DMS114 treated with DMSO at 0.1 percent for 48 hours (cell line): Measurements from ENCODE around the gene SH3TC2.

Experiments
- DNase-seq: peaks from one replicate; lab custom pipeline; 2025; ENCODE audit not compliant: unreplicated experiment; lab: John Stamatoyannopoulos, UW

The SH3TC2 gene

GRCh38 chr5:149002761-149003689 is 59.8 kb downstream of the SH3TC2 start:
- no peak for DNase-seq

GRCh38 chr5:149002053-149002452 is 60.8 kb downstream of the SH3TC2 start:
- DNase-seq: no peak

GRCh38 chr5:149001162-149001561 is 61.7 kb downstream of the SH3TC2 start:
- no peak for DNase-seq

GRCh38 chr5:148999741-149000140 is 63.1 kb downstream of the SH3TC2 start:
- no peak for DNase-seq

- DNase-seq: peak; percentile 6
These were observed 64.6 kb downstream of the SH3TC2 start for GRCh38 chr5:148998174-148998797.

GRCh38 chr5:148996270-148996669 is 66.6 kb downstream of the SH3TC2 start:
- no peak for DNase-seq

GRCh38 chr5:148995791-148996190 is 67.1 kb downstream of the SH3TC2 start:
- DNase-seq: no peak

GRCh38 chr5:148993283-148993936 is 69.5 kb downstream of the SH3TC2 start:
- no peak for DNase-seq

- DNase-seq: no peak
These were observed 70.6 kb downstream of the SH3TC2 start for GRCh38 chr5:148992265-148992664.

- no peak for DNase-seq
These were observed 71.3 kb downstream of the SH3TC2 start for GRCh38 chr5:148991566-148991965.

- no peak for DNase-seq
These were observed 72.0 kb downstream of the SH3TC2 start for GRCh38 chr5:148990817-148991216.

GRCh38 chr5:148989567-148989966 is 73.3 kb downstream of the SH3TC2 start:
- no peak for DNase-seq

GRCh38 chr5:148988328-148988727 is 74.5 kb downstream of the SH3TC2 start:
- no peak for DNase-seq

- no peak for DNase-seq
These were observed 76.2 kb downstream of the SH3TC2 start for GRCh38 chr5:148986636-148987035.

GRCh38 chr5:148984345-148984744 is 78.5 kb downstream of the SH3TC2 start:
- no peak for DNase-seq

GRCh38 chr5:148981353-148981752 is 81.5 kb downstream of the SH3TC2 start:
- DNase-seq: no peak

GRCh38 chr5:148980731-148981130 is 82.1 kb downstream of the SH3TC2 start:
- no peak for DNase-seq

- DNase-seq: no peak
These were observed 83.7 kb downstream of the SH3TC2 start for GRCh38 chr5:148979083-148979723.

GRCh38 chr5:148978370-148979082 is 84.3 kb downstream of the SH3TC2 start:
- no peak for DNase-seq

GRCh38 chr5:148976569-148977381 is 86.1 kb downstream of the SH3TC2 start:
- DNase-seq: no peak
